SH-SY5Y (cell line): ENCODE measurements around the gene TVP23C.

Experiments used
- GATA2 ChIP-seq: IDR thresholded peaks from 2 replicates; pipeline ENCODE4 v1.6.1; 2011; ENCODE audit warnings: mild to moderate bottlenecking, low read depth, low read length
- GATA3 ChIP-seq: IDR thresholded peaks from 2 replicates; pipeline ENCODE4 v1.6.1; 2011; ENCODE audit warnings: low read depth, mild to moderate bottlenecking, low read length, moderate library complexity

- TF ChIP-seq GATA2 (no peak), GATA3 (no peak)
These were observed 65.2 kb downstream of the TVP23C start for GRCh38 chr17:15498107-15498506.
